GM12878 (cell line): ENCODE data around the gene DEGS2. TPM values are rescaled to one million over a fixed set of nuclear protein-coding genes. Genes with fewer than 3 reads are reported as not detected.

Experiments used
- ATAC-seq: fragments of 200-7000 bp; cut with Tn5 transposase; 3 replicates; pipeline ENCODE4 v1.9.1; 2020; ENCODE audit warnings: mild to moderate bottlenecking, moderate library complexity
- BruUV-seq: library from RNA; stranded (reverse); fragments of 400-500 nt; replicated peaks from 2 replicates; lab custom pipeline; 2021; lab: Mats Ljungman, UMichigan
- CTCF ChIA-PET: fragments of 300-600 bp; sonication (Branson Sonifier 250); formaldehyde crosslinking; extraction: SDS; loops from one replicate; lab custom pipeline; 2021; ENCODE audit warnings: inconsistent platforms; lab: Yijun Ruan, JAX
- POLR2A ChIA-PET: fragments of 350-600 bp; formaldehyde crosslinking; extraction: SDS; loops from one replicate; lab custom pipeline; 2021; ENCODE audit warnings: inconsistent platforms; lab: Charles Lee
- RAD21 ChIA-PET: fragments of 300-600 bp; sonication (Branson Sonifier 250); formaldehyde crosslinking; loops from one replicate; lab custom pipeline; 2023; ENCODE audit warnings: antibody characterized with exemption; ENCODE audit not compliant: unreplicated experiment; lab: Charles Lee
- SMC1A ChIA-PET: fragments of 300-600 bp; sonication (Branson Sonifier 250); formaldehyde crosslinking; loops from one replicate; lab custom pipeline; 2023; ENCODE audit not compliant: unreplicated experiment, uncharacterized antibody; lab: Charles Lee
- DNase-seq: peaks from one replicate; pipeline ENCODE4 v3.0.0-alpha.2; 2011; ENCODE audit warnings: low read depth, low spot score
- FAIRE-seq: peaks from 3 replicates; lab custom pipeline; 2011; peaks lifted over from hg19 to GRCh38; lab: Jason Lieb, UNC
- H2AFZ ChIP-seq: 2 replicates; pipeline ENCODE4 v1.6.0; 2011; ENCODE audit warnings: low read depth, low read length, control low read depth; ENCODE audit not compliant: control insufficient read depth
- H3K27ac ChIP-seq: 2 replicates; pipeline ENCODE4 v1.5.1; 2011; ENCODE audit warnings: control low read depth; ENCODE audit not compliant: control insufficient read depth, insufficient read depth
- H3K27me3 ChIP-seq, 2 experiments: replicated peaks in 1 of 2; 2 replicates each; pipeline versions ENCODE4 v1.6.0 to v1.6.1; 2011; ENCODE audit warnings: low read length in 1 of 2; ENCODE audit not compliant: control insufficient read depth in 2 of 2, insufficient read depth in 2 of 2
- H3K36me3 ChIP-seq, 2 experiments: 2 replicates each; pipeline ENCODE4 v1.5.1; 2011; ENCODE audit warnings: low read length in 1 of 2; ENCODE audit not compliant: control insufficient read depth in 2 of 2, insufficient read depth in 2 of 2
- H3K4me1 ChIP-seq: 2 replicates; pipeline ENCODE4 v1.6.1; 2011; ENCODE audit warnings: mild to moderate bottlenecking, low read length, moderate library complexity, mixed read lengths; ENCODE audit not compliant: control insufficient read depth, insufficient read depth
- H3K4me2 ChIP-seq: 2 replicates; pipeline ENCODE4 v1.6.0; 2011; ENCODE audit warnings: control low read depth; ENCODE audit not compliant: control insufficient read depth, insufficient read depth
- H3K4me3 ChIP-seq: fragments of 200-600 bp; sonication (generic); 2 replicates; pipeline ENCODE4 v1.5.1; 2016
- H3K79me2 ChIP-seq: 2 replicates; pipeline ENCODE4 v1.6.0; 2011; ENCODE audit warnings: low read length; ENCODE audit not compliant: control insufficient read depth, insufficient read depth
- H3K9ac ChIP-seq: 2 replicates; pipeline ENCODE4 v1.8.0; 2011; ENCODE audit warnings: low read length, control low read depth, mixed read lengths; ENCODE audit not compliant: control insufficient read depth, insufficient read depth
- H3K9me3 ChIP-seq: replicated peaks from 3 replicates; pipeline ENCODE4 v1.5.1; 2011; ENCODE audit warnings: mild to moderate bottlenecking, low read length; ENCODE audit not compliant: control insufficient read depth, insufficient read depth
- H4K20me1 ChIP-seq: 2 replicates; pipeline ENCODE4 v1.6.0; 2011; ENCODE audit not compliant: control insufficient read depth, insufficient read depth
- EGR1 ChIP-seq, 2 experiments: IDR thresholded peaks; 1 replicate in 1 of 2; 2 replicates in 1 of 2; pipeline ENCODE4 v1.6.1; 2011 to 2012; ENCODE audit warnings: low read depth in 2 of 2, low read length in 2 of 2, borderline replicate concordance in 1 of 2, mild to moderate bottlenecking in 1 of 2, moderate library complexity in 1 of 2
- HCFC1 ChIP-seq: fragments of 150-350 bp; IDR thresholded peaks from 2 replicates; pipeline ENCODE4 v1.6.1; 2014; ENCODE audit warnings: low read length
- RAD21 ChIP-seq: IDR thresholded peaks from 2 replicates; pipeline ENCODE4 v1.6.1; 2011; ENCODE audit warnings: mild to moderate bottlenecking, low read depth, low read length, moderate library complexity; ENCODE audit not compliant: insufficient read depth
- RAD51 ChIP-seq: fragments of 450-650 bp; IDR thresholded peaks from 2 replicates; pipeline ENCODE4 v1.6.1; 2016; ENCODE audit warnings: moderate library complexity, mild to moderate bottlenecking, inconsistent platforms
- TCF3 ChIP-seq: IDR thresholded peaks from 2 replicates; pipeline ENCODE4 v1.6.1; 2012; ENCODE audit warnings: low read depth, mild to moderate bottlenecking, low read length, borderline replicate concordance; ENCODE audit not compliant: insufficient read depth
- ZBTB4 ChIP-seq: fragments of 450-650 bp; formaldehyde crosslinking; IDR thresholded peaks from 2 replicates; pipeline ENCODE4 v1.4.0; 2022; ENCODE audit warnings: mild to moderate bottlenecking, moderate library complexity
- ZNF687 ChIP-seq: fragments of 450-650 bp; IDR thresholded peaks from 2 replicates; pipeline ENCODE4 v1.6.1; 2017; ENCODE audit warnings: mild to moderate bottlenecking, moderate library complexity
- WGBS: methylation state at CpG from one replicate; pipeline ENCODE4 v1.1.6; 2016; ENCODE audit warnings: low lambda C conversion rate; ENCODE audit not compliant: insufficient replicate concordance, insufficient coverage; ENCODE audit errors: missing lambda C conversion rate; 5-methylcytosine and 5-hydroxymethylcytosine counted together
- in situ Hi-C: fragments of 300-500 bp; cut with MboI; formaldehyde crosslinking; loops from 9 replicates; pipeline ENCODE4 v1.14.3; 2018; ENCODE audit warnings: mixed read lengths
- intact Hi-C: fragments of 100-400 bp; cut with micrococcal nuclease; formaldehyde crosslinking; loops from one replicate; pipeline ENCODE4 v1.14.2; 2022; ENCODE audit not compliant: unreplicated experiment
- polyA plus RNA-seq, 11 experiments: library from polyadenylated mRNA; depleted of rRNA in 4 of 11; unstranded in 6 of 11; stranded (reverse) in 5 of 11; fragments of >200 nt; fragmentation: Nextera tagmentation in 4 of 11; fragmentation: Illumina TruSeq in 1 of 11; extraction: Ambion mirVana in 4 of 11; extraction: Trizol in 1 of 11; gene quantifications; 1 replicate in 1 of 11; 2 replicates in 10 of 11; pipeline versions ENCODE4 v1.2.1 to v1.2.3, GENCODE V29; 2011 to 2016; ENCODE audit warnings: inconsistent platforms in 2 of 11, missing spikeins in 2 of 11, low read depth in 1 of 11
- total RNA-seq, 4 experiments: library from RNA; depleted of rRNA in 3 of 4; stranded (reverse); fragments of >200 nt in 3 of 4; fragmentation: Illumina TruSeq in 1 of 4; extraction: Trizol in 1 of 4; gene quantifications; 2 replicates each; pipeline versions ENCODE4 v1.2.1 to v1.2.3, GENCODE V29; 2013 to 2021

Gene DEGS2
- total and polyA plus RNA-seq, 10 of the 15 experiments (the other 5 are each of a cell fraction or from before 2014, with no cell fraction given), result 0.01 to 2.5 (median 0.45) TPM; not detected in 1

- no peak for TF ChIP-seq TCF3
- TF ChIP-seq RAD21, result no peak
- TF ChIP-seq RAD51, result no peak
Measured at GRCh38 chr14:100098171-100098570, 61.3 kb downstream of the DEGS2 start (continued).

GRCh38 chr14:100096656-100097055 lies 62.8 kb downstream of the DEGS2 start:
- Histone ChIP-seq H3K4me3 (no peak overlapping the region), H3K4me2 (no peak overlapping the region), H3K9me3 (no peaks in the 10 kb centered on the region), H3K36me3 (peaks cover 18 to 46% of the 10 kb centered on the region in 2 experiments; a peak in 3 of 4 replicates), H3K27ac (no peak overlapping the region), H2AFZ (no peak overlapping the region), H3K27me3 (no peaks in the 10 kb centered on the region), H3K9ac (no peak overlapping the region), H3K4me1 (no peaks in the 10 kb centered on the region), H4K20me1 (no peaks in the 10 kb centered on the region), H3K79me2 (no peaks in the 10 kb centered on the region)
- in situ Hi-C loops (no loop called here), intact Hi-C loops (no loop called here)
- DNase-seq, result no peak
- 96% methylated on average over 3 of the region's 3 CpGs for WGBS
- ChIA-PET SMC1A (interaction anchor here (0.7 to 1.5 kb wide), 4 partner anchors 11 to 70 kb away, joined by 3 to 4 read pairs (median 3); no protein-coding TSS in a partner anchor), RAD21 (no interaction called here), POLR2A (interaction anchor here (0.5 kb wide), 1 partner anchor 13 kb away, joined by 3 read pairs; no protein-coding TSS in a partner anchor), CTCF (interaction anchor here (1.4 to 3.4 kb wide), 3 partner anchors 11 to 24 kb away, joined by 4 to 15 read pairs (median 10); no protein-coding TSS in a partner anchor)
- TF ChIP-seq ZNF687 (no peak), ZBTB4 (CRISPR knock-in tag) (no peak), HCFC1 (no peak), EGR1 (IDR thresholded peaks at IDR 0.05; ENCODE audit: borderline replicate concordance in 1 of 2, low read depth in 2 of 2, low read length in 2 of 2) (no peak)
- BruUV-seq, result no TSS peak
- FAIRE-seq, result no peak
- no peak for ATAC-seq
